ENCODE data around the gene PBX4.
A peak's percentile ranks its signal among the peaks of the same experiment; 100 is the strongest.
"Not testable (repeated sequence)": the region's sequence is repeated elsewhere in the genome, so short reads cannot be mapped to it uniquely, and the experiment has no call there.

Gene PBX4

DNA sequence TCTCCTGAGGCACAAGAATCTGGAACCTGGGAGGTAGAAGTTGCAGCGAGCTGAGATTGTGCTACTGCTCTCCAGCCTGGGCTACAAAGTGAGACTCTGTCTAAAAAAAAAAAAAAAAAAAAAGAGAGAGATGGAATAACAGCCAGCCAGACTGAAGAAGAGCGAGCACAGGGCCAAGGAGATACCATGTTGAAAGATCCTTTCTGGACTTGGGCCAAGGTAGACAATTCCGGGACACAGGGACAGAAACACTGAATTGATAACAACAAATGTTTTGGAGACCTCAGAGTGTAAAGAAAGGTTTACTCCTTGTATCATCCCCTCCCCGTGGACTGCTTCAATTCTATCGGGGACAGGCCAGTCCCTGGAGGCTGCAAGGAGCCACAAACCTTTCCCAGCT lies 4.9 kb upstream of the PBX4 start:
- Histone ChIP-seq H3K9me3 (ENCODE audit: insufficient read depth, low read length) (no peaks in the 10 kb centered on the region), H3K4me3 (ENCODE audit: insufficient read length, low read depth) (no peak overlapping the region), H3K9ac (ENCODE audit: insufficient read length, low read depth) (no peak overlapping the region), H3K4me1 (ENCODE audit: insufficient read depth, insufficient read length) (peaks cover 11% of the 10 kb centered on the region), H3K36me3 (ENCODE audit: insufficient read depth, insufficient read length, low read length) (peaks cover 44% of the 10 kb centered on the region), H3K27me3 (ENCODE audit: insufficient read depth, insufficient read length) (no peaks in the 10 kb centered on the region)
- no peak for DNase-seq (ENCODE audit: low read depth, low spot score)
- TF ChIP-seq YY1 (IDR thresholded peaks at IDR 0.05; ENCODE audit: insufficient read depth, insufficient read length) (no peak), ZNF274 (IDR thresholded peaks at IDR 0.05; ENCODE audit: low read depth, low read length) (no peak), SUZ12 (IDR thresholded peaks at IDR 0.05; ENCODE audit: extremely low read depth, insufficient read depth, insufficient read length) (no peak)

DNA sequence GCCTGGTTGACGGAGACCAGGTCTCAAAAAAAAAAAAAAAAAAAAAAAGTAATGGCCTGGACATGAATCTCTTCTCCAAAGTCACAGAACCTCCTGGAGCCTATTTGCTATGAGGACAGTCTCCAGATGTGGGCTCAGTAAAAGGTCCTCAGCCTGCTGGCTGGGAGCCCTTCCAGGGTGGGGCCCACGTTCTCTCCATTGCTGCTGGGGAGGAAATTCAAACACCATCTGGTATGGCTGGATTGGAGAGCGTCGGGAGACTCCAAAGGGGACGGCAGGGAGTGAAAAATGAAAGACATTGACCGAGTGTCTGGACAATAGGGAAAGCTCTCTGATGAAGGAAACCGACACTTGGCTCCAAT lies 1.3 kb upstream of the PBX4 start:
- TF ChIP-seq YY1 (IDR thresholded peaks at IDR 0.05; ENCODE audit: insufficient read depth, insufficient read length) = no peak
- TF ChIP-seq SUZ12 (IDR thresholded peaks at IDR 0.05; ENCODE audit: extremely low read depth, insufficient read depth, insufficient read length) = no peak
- TF ChIP-seq ZNF274 (IDR thresholded peaks at IDR 0.05; ENCODE audit: low read depth, low read length) = no peak
- no peak for DNase-seq (ENCODE audit: low read depth, low spot score)
- Histone ChIP-seq H3K36me3 (ENCODE audit: insufficient read depth, insufficient read length, low read length) (peaks cover 29% of the 10 kb centered on the region), H3K4me3 (ENCODE audit: insufficient read length, low read depth) (no peak overlapping the region), H3K27me3 (ENCODE audit: insufficient read depth, insufficient read length) (no peaks in the 10 kb centered on the region), H3K9ac (ENCODE audit: insufficient read length, low read depth) (no peak overlapping the region), H3K4me1 (ENCODE audit: insufficient read depth, insufficient read length) (peaks cover 3% of the 10 kb centered on the region), H3K9me3 (ENCODE audit: insufficient read depth, low read length) (no peaks in the 10 kb centered on the region)

DNA sequence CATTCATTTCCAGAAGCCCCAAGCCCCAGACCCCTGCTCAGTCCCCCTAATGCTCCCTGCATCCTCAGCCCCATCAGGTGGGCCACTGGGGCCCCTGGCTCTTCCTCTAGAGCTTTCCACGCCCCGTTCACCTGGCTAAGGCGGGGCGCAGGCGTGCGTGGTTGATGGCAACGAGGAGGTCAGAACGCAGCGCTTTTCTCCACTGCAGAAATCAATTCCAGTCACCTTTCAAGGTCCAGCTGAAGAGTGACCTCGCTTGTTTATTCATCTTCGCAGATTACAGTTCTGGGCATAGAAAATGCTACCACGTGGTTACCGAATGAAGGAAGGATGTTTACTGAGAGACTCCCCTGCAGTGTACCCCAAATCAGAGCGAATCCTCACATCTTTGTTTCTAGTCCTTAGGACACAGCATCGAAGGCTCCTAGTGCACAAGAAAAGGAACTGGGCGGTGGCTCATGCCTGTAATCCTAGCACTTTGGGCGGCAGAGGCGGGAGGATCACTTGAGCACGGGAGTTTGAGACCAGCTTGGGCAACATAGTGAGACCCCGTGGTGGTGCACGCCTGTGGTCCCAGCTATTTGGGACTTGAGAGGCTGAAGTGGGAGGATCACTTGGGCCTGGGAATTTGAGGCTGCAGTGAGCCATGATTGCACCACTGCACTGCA lies 828 bp upstream of the PBX4 start:
- H3K9ac ChIP-seq (ENCODE audit: insufficient read length, low read depth) = no peak overlapping the region
- no peak for TF ChIP-seq ZNF274 (IDR thresholded peaks at IDR 0.05; ENCODE audit: low read depth, low read length)
- TF ChIP-seq YY1 (IDR thresholded peaks at IDR 0.05; ENCODE audit: insufficient read depth, insufficient read length) = no peak
- TF ChIP-seq SUZ12 (IDR thresholded peaks at IDR 0.05; ENCODE audit: extremely low read depth, insufficient read depth, insufficient read length) = no peak

DNA sequence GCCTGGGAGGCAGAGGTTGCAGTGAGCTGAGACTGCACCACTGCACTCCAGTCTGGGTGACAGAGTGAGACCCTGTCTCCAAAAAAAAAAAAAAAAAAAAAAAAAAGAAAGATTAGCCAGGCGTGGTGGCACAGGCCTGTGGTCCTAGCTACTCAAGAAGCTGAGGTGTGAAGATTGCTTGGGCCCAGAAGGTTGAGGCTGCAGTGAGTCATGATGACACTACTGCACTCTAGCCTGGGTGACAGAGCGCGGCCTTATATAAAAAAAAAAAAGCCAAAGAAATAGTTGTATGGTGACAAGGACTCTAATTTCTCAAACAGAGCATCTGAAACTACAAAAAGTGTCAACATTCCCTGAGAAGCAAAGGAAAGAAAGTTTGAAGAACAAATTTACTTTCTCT lies 3.4 kb downstream of the PBX4 start:
- peaks cover 3% of the 10 kb centered on the region for H3K4me1 ChIP-seq (ENCODE audit: insufficient read depth, insufficient read length)
- DNase-seq (ENCODE audit: low read depth, low spot score) = no peak
- no peaks in the 10 kb centered on the region for H3K9me3 ChIP-seq (ENCODE audit: insufficient read depth, low read length)
- no peaks in the 10 kb centered on the region for H3K36me3 ChIP-seq (ENCODE audit: insufficient read depth, insufficient read length, low read length)
- H3K9ac ChIP-seq (ENCODE audit: insufficient read length, low read depth) = no peak overlapping the region
- no peaks in the 10 kb centered on the region for H3K27me3 ChIP-seq (ENCODE audit: insufficient read depth, insufficient read length)
- no peak overlapping the region for H3K4me3 ChIP-seq (ENCODE audit: insufficient read length, low read depth)
- TF ChIP-seq SUZ12 (IDR thresholded peaks at IDR 0.05; ENCODE audit: extremely low read depth, insufficient read depth, insufficient read length) = no peak
- no peak for TF ChIP-seq YY1 (IDR thresholded peaks at IDR 0.05; ENCODE audit: insufficient read depth, insufficient read length)
- no peak for TF ChIP-seq ZNF274 (IDR thresholded peaks at IDR 0.05; ENCODE audit: low read depth, low read length)

More for the DNA sequence above, 828 bp upstream of the PBX4 start:
- Histone ChIP-seq H3K9me3 (ENCODE audit: insufficient read depth, low read length) (no peaks in the 10 kb centered on the region), H3K27me3 (ENCODE audit: insufficient read depth, insufficient read length) (no peaks in the 10 kb centered on the region), H3K4me3 (ENCODE audit: insufficient read length, low read depth) (no peak overlapping the region), H3K36me3 (ENCODE audit: insufficient read depth, insufficient read length, low read length) (peaks cover 25% of the 10 kb centered on the region), H3K4me1 (ENCODE audit: insufficient read depth, insufficient read length) (peaks cover 3% of the 10 kb centered on the region)
- DNase-seq (ENCODE audit: low read depth, low spot score) = no peak

GRCh38 chr19:19613506-19613905 lies 5.0 kb downstream of the PBX4 start:
- Histone ChIP-seq H3K36me3 (ENCODE audit: insufficient read depth, insufficient read length, low read length) (peaks cover 10% of the 10 kb centered on the region), H3K27me3 (ENCODE audit: insufficient read depth, insufficient read length) (no peaks in the 10 kb centered on the region), H3K4me1 (ENCODE audit: insufficient read depth, insufficient read length) (peaks cover 7% of the 10 kb centered on the region), H3K9me3 (ENCODE audit: insufficient read depth, low read length) (no peaks in the 10 kb centered on the region), H3K9ac (ENCODE audit: insufficient read length, low read depth) (peak overlapping the region; percentile 27), H3K4me3 (ENCODE audit: insufficient read length, low read depth) (no peak overlapping the region)
- TF ChIP-seq SUZ12 (IDR thresholded peaks at IDR 0.05; ENCODE audit: extremely low read depth, insufficient read depth, insufficient read length) (no peak), YY1 (IDR thresholded peaks at IDR 0.05; ENCODE audit: insufficient read depth, insufficient read length) (no peak), ZNF274 (IDR thresholded peaks at IDR 0.05; ENCODE audit: low read depth, low read length) (no peak)
- no peak for DNase-seq (ENCODE audit: low read depth, low spot score)

GRCh38 chr19:19610376-19611202 lies 7.9 kb downstream of the PBX4 start:
- no peak overlapping the region for H3K9ac ChIP-seq (ENCODE audit: insufficient read length, low read depth)

GRCh38 chr19:19606686-19607085 lies 11.8 kb downstream of the PBX4 start:
- H3K36me3 ChIP-seq (ENCODE audit: insufficient read depth, insufficient read length, low read length) = peaks cover 14% of the 10 kb centered on the region
- H3K4me1 ChIP-seq (ENCODE audit: insufficient read depth, insufficient read length) = peaks cover 14% of the 10 kb centered on the region
- H3K9me3 ChIP-seq (ENCODE audit: insufficient read depth, low read length); H3K9ac ChIP-seq (ENCODE audit: insufficient read length, low read depth); DNase-seq (ENCODE audit: low read depth, low spot score); H3K27me3 ChIP-seq (ENCODE audit: insufficient read depth, insufficient read length); H3K4me3 ChIP-seq (ENCODE audit: insufficient read length, low read depth): not testable (repeated sequence)

More at GRCh38 chr19:19610376-19611202, 7.9 kb downstream of the PBX4 start:
- no peaks in the 10 kb centered on the region for H3K27me3 ChIP-seq (ENCODE audit: insufficient read depth, insufficient read length)
- H3K36me3 ChIP-seq (ENCODE audit: insufficient read depth, insufficient read length, low read length) = peaks cover 13% of the 10 kb centered on the region
- TF ChIP-seq ZNF274 (IDR thresholded peaks at IDR 0.05; ENCODE audit: low read depth, low read length) = no peak
- TF ChIP-seq SUZ12 (IDR thresholded peaks at IDR 0.05; ENCODE audit: extremely low read depth, insufficient read depth, insufficient read length) = no peak
- no peak for TF ChIP-seq YY1 (IDR thresholded peaks at IDR 0.05; ENCODE audit: insufficient read depth, insufficient read length)
- no peak overlapping the region for H3K4me3 ChIP-seq (ENCODE audit: insufficient read length, low read depth)
- H3K9me3 ChIP-seq (ENCODE audit: insufficient read depth, low read length) = no peaks in the 10 kb centered on the region
- no peak for DNase-seq (ENCODE audit: low read depth, low spot score)
- H3K4me1 ChIP-seq (ENCODE audit: insufficient read depth, insufficient read length) = peaks cover 11% of the 10 kb centered on the region

All from NT2/D1 (cell line).